HG03520 (cell line): ENCODE results near the gene ITLN2.
"Not testable (repeated sequence)": the region's sequence is repeated elsewhere in the genome, so short reads cannot be mapped to it uniquely, and the experiment has no call there.

ENCODE experiments used
- ATAC-seq: cut with Tn5 transposase; IDR thresholded peaks from one replicate; pipeline ENCODE4 v1.9.1; 2021; ENCODE audit warnings: mild to moderate bottlenecking, moderate library complexity; ENCODE audit not compliant: unreplicated experiment

The ITLN2 gene

GRCh38 chr1:160954158-160955104 is at the start of gene ITLN2:
TSS of gene ITLN2 (minus strand) at chr1:160954809. CDS start at chr1:160954741, 68 bp downstream.
- ATAC-seq: no peak

GRCh38 chr1:161001525-161001924 is 46.9 kb upstream of the ITLN2 start:
- no peak for ATAC-seq

- no peak for ATAC-seq
These were observed 46.3 kb upstream of the ITLN2 start for GRCh38 chr1:161000736-161001480.

- no peak for ATAC-seq
These were observed 44.8 kb upstream of the ITLN2 start for GRCh38 chr1:160999376-160999775.

- ATAC-seq: no peak
These were observed 42.9 kb upstream of the ITLN2 start for GRCh38 chr1:160997323-160998038.

- no peak for ATAC-seq
These were observed 41.6 kb upstream of the ITLN2 start for GRCh38 chr1:160996178-160996577.

- no peak for ATAC-seq
These were observed 39.1 kb upstream of the ITLN2 start for GRCh38 chr1:160993544-160994193.

- not testable (repeated sequence) for ATAC-seq
These were observed 37.4 kb upstream of the ITLN2 start for GRCh38 chr1:160992036-160992435.

- no peak for ATAC-seq
These were observed 32.9 kb upstream of the ITLN2 start for GRCh38 chr1:160987359-160988050.

- no peak for ATAC-seq
These were observed 31.1 kb upstream of the ITLN2 start for GRCh38 chr1:160985723-160986122.

- ATAC-seq: no peak
These were observed 27.2 kb upstream of the ITLN2 start for GRCh38 chr1:160981584-160982411.

GRCh38 chr1:160979286-160979685 is 24.7 kb upstream of the ITLN2 start:
- no peak for ATAC-seq

- no peak for ATAC-seq
These were observed 23.9 kb upstream of the ITLN2 start for GRCh38 chr1:160978510-160978927.

GRCh38 chr1:160975026-160975425 is 20.4 kb upstream of the ITLN2 start:
- ATAC-seq: no peak

GRCh38 chr1:160973491-160973890 is 18.9 kb upstream of the ITLN2 start:
- ATAC-seq: no peak

GRCh38 chr1:160972939-160973338 is 18.3 kb upstream of the ITLN2 start:
- ATAC-seq: no peak

- no peak for ATAC-seq
These were observed 17.0 kb upstream of the ITLN2 start for GRCh38 chr1:160971618-160972056.

GRCh38 chr1:160963521-160963920 is 8.9 kb upstream of the ITLN2 start:
- no peak for ATAC-seq

- ATAC-seq: no peak
These were observed 6.8 kb upstream of the ITLN2 start for GRCh38 chr1:160961419-160961818.
